ENCODE data around the gene TAB3.

The TAB3 gene

DNA sequence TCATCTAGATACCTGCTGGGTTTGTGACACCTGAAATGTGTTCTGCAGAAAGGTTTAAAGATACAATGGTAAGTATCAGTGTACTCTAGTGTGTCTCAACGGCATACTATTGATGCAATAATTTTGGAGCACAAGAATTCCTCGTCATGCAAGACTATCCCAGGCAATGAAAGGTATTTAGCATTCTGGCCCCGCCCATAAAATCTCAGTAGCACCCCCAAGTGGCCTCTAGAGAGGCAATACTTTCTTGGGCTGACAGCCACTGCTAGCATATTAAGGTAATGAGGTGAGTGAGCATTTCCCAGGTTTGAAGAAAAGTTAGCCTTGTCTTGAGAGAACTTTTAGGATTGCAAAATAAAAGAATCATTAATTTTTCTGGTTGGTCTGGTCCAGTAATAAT lies 24.0 kb downstream of the TAB3 start:
- Histone ChIP-seq H3K4me3 (ENCODE audit: extremely low read depth, insufficient read depth, low read length, poor library complexity, severe bottlenecking) (no peak overlapping the region), H3K9me3 (ENCODE audit: control insufficient read depth, low read length) (no peaks in the 10 kb centered on the region), H3K4me1 (ENCODE audit: control insufficient read depth, insufficient read depth, low read length, poor library complexity, severe bottlenecking) (no peaks in the 10 kb centered on the region), H3K27ac (ENCODE audit: low read depth, low read length, severe bottlenecking) (no peak overlapping the region), H3K36me3 (ENCODE audit: control insufficient read depth, insufficient read depth, low read length) (peaks cover 7% of the 10 kb centered on the region)
- WGBS, 2 experiments (ENCODE audit: insufficient coverage in 2 of 2), result 0% methylated on average over 1 of the region's 3 CpGs; no CpG with 5 or more reads in 1 of the 2 experiments

DNA sequence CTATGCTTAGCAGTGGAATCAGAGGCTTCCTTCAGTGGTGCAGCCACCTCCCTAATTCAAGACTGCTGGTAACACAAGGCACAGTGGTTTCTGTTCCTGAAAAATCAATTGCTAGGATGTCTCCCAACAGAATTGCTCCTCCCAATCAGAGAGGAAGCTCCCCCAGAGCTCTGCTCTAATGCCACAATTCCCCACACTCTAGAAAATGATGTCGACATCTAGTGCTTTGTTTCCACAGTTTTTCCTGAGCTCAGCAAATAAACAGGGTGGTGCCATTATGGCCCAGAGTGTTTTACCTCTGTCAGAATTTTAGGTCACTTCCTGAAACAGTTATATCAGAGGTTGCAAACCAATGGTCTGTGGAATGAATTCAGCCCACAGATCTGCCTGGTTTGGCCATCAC lies 24.7 kb downstream of the TAB3 start:
- H3K4me1 ChIP-seq (ENCODE audit: control insufficient read depth, insufficient read depth, low read length, poor library complexity, severe bottlenecking), result no peaks in the 10 kb centered on the region
- H3K9me3 ChIP-seq (ENCODE audit: control insufficient read depth, low read length), result no peaks in the 10 kb centered on the region
- no peak overlapping the region for H3K4me3 ChIP-seq (ENCODE audit: extremely low read depth, insufficient read depth, low read length, poor library complexity, severe bottlenecking)
- no peak overlapping the region for H3K27ac ChIP-seq (ENCODE audit: low read depth, low read length, severe bottlenecking)
- no CpG with 5 or more reads among the region's 1 CpG for WGBS, 2 experiments (ENCODE audit: insufficient coverage in 2 of 2)
- H3K36me3 ChIP-seq (ENCODE audit: control insufficient read depth, insufficient read depth, low read length), result peaks cover 11% of the 10 kb centered on the region

DNA sequence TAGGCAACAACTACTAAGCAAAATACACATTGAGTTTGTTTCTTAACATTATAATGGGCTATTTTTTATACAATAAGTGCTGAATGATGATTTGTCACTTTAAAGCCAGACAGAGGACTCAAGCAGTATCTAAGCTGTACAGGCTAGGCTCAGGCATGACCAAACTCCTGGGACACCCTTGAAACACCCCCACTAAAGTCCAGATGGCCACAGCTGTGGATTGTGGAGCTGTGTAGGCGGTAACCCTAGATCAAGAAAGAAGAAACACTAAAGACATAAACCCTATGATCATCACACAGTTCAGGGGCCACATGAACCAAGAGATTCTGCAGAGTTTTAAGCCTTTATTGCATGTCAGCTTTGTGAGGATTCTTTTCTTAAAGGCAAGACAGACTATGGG lies 25.1 kb downstream of the TAB3 start:
- H3K9me3 ChIP-seq (ENCODE audit: control insufficient read depth, low read length), result no peaks in the 10 kb centered on the region
- no peaks in the 10 kb centered on the region for H3K4me1 ChIP-seq (ENCODE audit: control insufficient read depth, insufficient read depth, low read length, poor library complexity, severe bottlenecking)
- H3K4me3 ChIP-seq (ENCODE audit: extremely low read depth, insufficient read depth, low read length, poor library complexity, severe bottlenecking), result no peak overlapping the region
- no CpG with 5 or more reads among the region's 1 CpG for WGBS, 2 experiments (ENCODE audit: insufficient coverage in 2 of 2)
- peaks cover 11% of the 10 kb centered on the region for H3K36me3 ChIP-seq (ENCODE audit: control insufficient read depth, insufficient read depth, low read length)
- no peak overlapping the region for H3K27ac ChIP-seq (ENCODE audit: low read depth, low read length, severe bottlenecking)

DNA sequence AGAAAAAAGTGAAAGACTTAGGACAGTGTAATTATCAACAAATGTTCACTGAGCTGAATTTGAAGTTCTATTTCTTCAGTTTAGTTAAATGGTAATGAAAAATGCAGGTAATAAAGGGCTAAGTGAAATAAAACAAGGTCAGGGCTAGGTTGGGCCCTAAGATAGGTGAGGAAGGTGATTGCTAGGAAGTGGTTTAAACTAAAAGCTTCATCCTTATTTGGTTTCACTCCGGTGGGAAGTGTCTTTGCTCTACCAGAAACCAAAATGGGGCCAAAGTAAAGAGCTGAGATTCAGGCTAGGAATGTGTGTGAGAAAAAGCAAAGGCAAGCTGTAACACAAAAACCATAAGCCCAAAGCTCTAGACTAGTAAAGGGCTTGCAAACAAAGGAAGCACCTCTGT lies 31.0 kb downstream of the TAB3 start:
- H3K9me3 ChIP-seq (ENCODE audit: control insufficient read depth, low read length), result no peaks in the 10 kb centered on the region
- no peak overlapping the region for H3K27ac ChIP-seq (ENCODE audit: low read depth, low read length, severe bottlenecking)
- no peaks in the 10 kb centered on the region for H3K4me1 ChIP-seq (ENCODE audit: control insufficient read depth, insufficient read depth, low read length, poor library complexity, severe bottlenecking)
- peaks cover 20% of the 10 kb centered on the region for H3K36me3 ChIP-seq (ENCODE audit: control insufficient read depth, insufficient read depth, low read length)
- WGBS, 2 experiments (ENCODE audit: insufficient coverage in 2 of 2), result no CpG with 5 or more reads among the region's 1 CpG
- no peak overlapping the region for H3K4me3 ChIP-seq (ENCODE audit: extremely low read depth, insufficient read depth, low read length, poor library complexity, severe bottlenecking)

DNA sequence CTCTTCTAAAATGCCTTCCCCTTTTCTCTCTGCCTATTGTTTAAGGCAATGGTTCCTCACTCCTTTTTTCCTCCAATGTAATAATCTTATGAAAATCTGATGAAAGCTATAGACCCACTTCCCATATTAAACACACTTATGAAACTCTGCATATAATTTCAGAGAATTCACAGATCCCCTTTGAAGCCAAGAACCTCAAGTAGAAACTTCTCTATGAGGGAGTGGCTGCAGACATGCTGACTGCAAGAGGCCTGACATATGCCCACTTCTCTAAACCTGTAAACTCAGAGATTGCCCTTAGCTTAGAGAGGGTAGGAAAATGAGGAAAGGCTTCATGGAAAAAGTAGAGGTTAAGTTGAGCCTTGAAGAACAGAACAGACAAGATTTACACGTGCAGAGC lies 37.6 kb downstream of the TAB3 start:
- Histone ChIP-seq H3K9me3 (ENCODE audit: control insufficient read depth, low read length) (no peaks in the 10 kb centered on the region), H3K4me1 (ENCODE audit: control insufficient read depth, insufficient read depth, low read length, poor library complexity, severe bottlenecking) (no peaks in the 10 kb centered on the region), H3K36me3 (ENCODE audit: control insufficient read depth, insufficient read depth, low read length) (peaks cover 12% of the 10 kb centered on the region), H3K4me3 (ENCODE audit: extremely low read depth, insufficient read depth, low read length, poor library complexity, severe bottlenecking) (no peak overlapping the region), H3K27ac (ENCODE audit: low read depth, low read length, severe bottlenecking) (no peak overlapping the region)
- no CpG with 5 or more reads among the region's 1 CpG for WGBS, 2 experiments (ENCODE audit: insufficient coverage in 2 of 2)

DNA sequence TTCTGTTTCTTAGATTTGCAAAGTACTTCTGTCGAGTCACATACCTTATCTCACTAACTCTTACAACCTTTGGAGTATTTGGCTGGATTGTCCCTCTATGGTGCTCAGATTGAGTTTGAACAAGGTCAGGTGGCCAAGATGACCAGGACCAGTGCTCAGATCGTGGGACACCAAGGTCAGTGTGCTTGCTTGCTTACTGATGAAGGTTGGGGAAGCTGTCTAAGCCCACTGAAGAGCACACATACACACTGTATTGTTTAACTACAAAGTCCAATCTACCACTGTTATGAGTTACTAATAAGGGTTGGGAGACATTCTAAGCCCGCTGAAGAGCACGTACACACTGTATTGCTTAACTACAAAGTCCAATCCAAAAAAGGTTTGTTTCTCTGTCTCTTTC lies 53.7 kb downstream of the TAB3 start:
- no peak overlapping the region for H3K4me3 ChIP-seq (ENCODE audit: extremely low read depth, insufficient read depth, low read length, poor library complexity, severe bottlenecking)
- no peak overlapping the region for H3K27ac ChIP-seq (ENCODE audit: low read depth, low read length, severe bottlenecking)
- no peaks in the 10 kb centered on the region for H3K9me3 ChIP-seq (ENCODE audit: control insufficient read depth, low read length)
- peaks cover 22% of the 10 kb centered on the region for H3K36me3 ChIP-seq (ENCODE audit: control insufficient read depth, insufficient read depth, low read length)
- H3K4me1 ChIP-seq (ENCODE audit: control insufficient read depth, insufficient read depth, low read length, poor library complexity, severe bottlenecking), result no peaks in the 10 kb centered on the region
- no CpG with 5 or more reads among the region's 4 CpGs for WGBS, 2 experiments (ENCODE audit: insufficient coverage in 2 of 2)

DNA sequence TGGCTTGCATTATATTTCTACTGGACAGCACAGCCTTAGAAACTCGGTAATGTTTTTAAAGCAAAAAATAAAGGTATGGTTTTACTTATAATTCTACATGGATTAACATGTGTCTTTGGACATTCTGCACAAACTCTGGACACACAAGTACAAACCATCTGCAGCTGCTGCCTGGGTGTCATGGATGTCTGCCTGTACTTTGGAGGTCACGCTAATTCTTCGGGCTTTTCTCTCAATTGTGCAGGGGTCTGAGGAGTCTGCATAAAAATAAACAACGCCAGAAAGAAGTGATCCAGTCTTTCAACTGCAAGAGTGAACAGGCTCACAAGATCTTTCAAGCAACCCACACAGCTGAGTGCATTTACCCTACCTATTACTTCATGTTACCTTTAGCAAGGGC lies 55.2 kb downstream of the TAB3 start:
- Histone ChIP-seq H3K27ac (ENCODE audit: low read depth, low read length, severe bottlenecking) (no peak overlapping the region), H3K36me3 (ENCODE audit: control insufficient read depth, insufficient read depth, low read length) (peaks cover 19% of the 10 kb centered on the region), H3K4me1 (ENCODE audit: control insufficient read depth, insufficient read depth, low read length, poor library complexity, severe bottlenecking) (no peaks in the 10 kb centered on the region), H3K4me3 (ENCODE audit: extremely low read depth, insufficient read depth, low read length, poor library complexity, severe bottlenecking) (no peak overlapping the region), H3K9me3 (ENCODE audit: control insufficient read depth, low read length) (no peaks in the 10 kb centered on the region)
- WGBS, 2 experiments (ENCODE audit: insufficient coverage in 2 of 2), result 100% methylated on average over 1 of the region's 4 CpGs; no CpG with 5 or more reads in 1 of the 2 experiments

DNA sequence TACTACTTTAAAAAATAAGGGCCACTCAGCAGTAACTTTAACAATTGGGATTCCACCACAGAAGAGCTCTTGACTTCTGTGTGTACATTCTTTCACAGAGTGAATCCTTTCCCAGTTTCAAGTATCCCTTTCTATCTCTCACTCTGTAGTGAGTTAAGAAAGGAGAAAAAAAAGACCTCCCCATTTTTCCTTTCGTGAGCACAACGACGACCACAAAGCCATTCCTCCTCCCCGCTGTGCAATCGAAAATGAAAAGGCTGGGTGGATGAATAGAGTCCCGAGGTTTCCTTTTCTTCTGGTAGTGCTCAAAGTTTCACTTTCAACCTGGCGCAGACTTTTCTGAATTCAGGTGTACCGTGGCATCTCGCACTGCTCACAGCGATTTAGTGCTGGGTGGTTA lies 58.0 kb downstream of the TAB3 start:
- no peaks in the 10 kb centered on the region for H3K9me3 ChIP-seq (ENCODE audit: control insufficient read depth, low read length)
- 39 to 96% methylated on average over 4 to 5 of the region's 10 CpGs for WGBS, 2 experiments (ENCODE audit: insufficient coverage in 2 of 2)
- no peak overlapping the region for H3K27ac ChIP-seq (ENCODE audit: low read depth, low read length, severe bottlenecking)
- no peak overlapping the region for H3K4me3 ChIP-seq (ENCODE audit: extremely low read depth, insufficient read depth, low read length, poor library complexity, severe bottlenecking)
- H3K36me3 ChIP-seq (ENCODE audit: control insufficient read depth, insufficient read depth, low read length), result peaks cover 16% of the 10 kb centered on the region
- no peaks in the 10 kb centered on the region for H3K4me1 ChIP-seq (ENCODE audit: control insufficient read depth, insufficient read depth, low read length, poor library complexity, severe bottlenecking)

DNA sequence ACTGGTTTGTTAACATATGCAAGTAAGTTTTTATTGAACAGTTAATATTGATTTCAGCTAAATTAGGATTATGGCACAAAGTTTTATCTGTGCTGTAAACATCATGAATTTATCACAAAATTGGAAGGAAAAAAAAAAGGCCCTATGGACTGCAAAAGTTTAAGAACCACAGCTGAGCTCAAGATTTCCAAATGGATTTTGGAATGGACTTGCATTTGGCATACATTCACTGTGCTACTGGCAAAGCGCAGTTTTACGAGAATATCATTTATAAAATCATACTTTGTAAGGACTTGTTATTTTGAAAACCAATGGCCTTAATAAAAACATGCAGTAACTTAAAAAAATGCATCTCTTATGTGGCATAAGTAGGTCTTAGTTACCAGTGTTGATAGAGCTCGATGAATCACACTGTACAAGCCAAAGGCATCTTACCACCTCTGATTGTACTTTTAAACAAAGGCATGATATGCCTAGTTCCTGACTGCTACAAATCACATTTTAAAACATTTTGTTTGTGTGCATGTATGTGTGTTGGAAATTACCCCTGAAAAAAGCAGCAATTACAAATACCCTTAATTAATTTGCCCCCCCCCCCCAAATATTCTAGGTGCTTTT lies 58.6 kb downstream of the TAB3 start:
- WGBS, 2 experiments (ENCODE audit: insufficient coverage in 2 of 2), result no CpG with 5 or more reads among the region's 3 CpGs
- H3K4me3 ChIP-seq (ENCODE audit: extremely low read depth, insufficient read depth, low read length, poor library complexity, severe bottlenecking), result no peak overlapping the region
- H3K36me3 ChIP-seq (ENCODE audit: control insufficient read depth, insufficient read depth, low read length), result peaks cover 13% of the 10 kb centered on the region
- H3K9me3 ChIP-seq (ENCODE audit: control insufficient read depth, low read length), result no peaks in the 10 kb centered on the region
- H3K4me1 ChIP-seq (ENCODE audit: control insufficient read depth, insufficient read depth, low read length, poor library complexity, severe bottlenecking), result no peaks in the 10 kb centered on the region
- no peak overlapping the region for H3K27ac ChIP-seq (ENCODE audit: low read depth, low read length, severe bottlenecking)

DNA sequence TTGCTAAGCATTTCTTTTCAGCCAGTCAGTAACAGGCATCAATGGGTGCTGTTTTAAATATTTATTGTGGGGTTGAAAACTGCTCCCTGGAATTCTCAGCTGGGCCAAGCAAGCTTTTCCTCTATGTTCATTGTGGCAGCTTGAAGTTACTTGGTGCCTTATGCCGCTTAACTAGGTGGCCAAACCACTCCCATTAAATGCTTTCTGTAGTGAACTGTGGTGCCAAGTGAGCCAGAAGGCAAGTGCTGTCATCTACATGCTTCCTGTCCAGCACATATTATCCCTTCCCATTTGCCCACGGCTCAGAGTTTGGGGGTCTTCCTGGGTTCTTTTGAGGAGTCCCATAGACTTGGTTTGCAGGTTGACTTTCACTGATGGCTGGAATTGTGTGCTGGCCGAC lies 64.8 kb downstream of the TAB3 start:
- Histone ChIP-seq H3K4me3 (ENCODE audit: extremely low read depth, insufficient read depth, low read length, poor library complexity, severe bottlenecking) (no peak overlapping the region), H3K36me3 (ENCODE audit: control insufficient read depth, insufficient read depth, low read length) (no peaks in the 10 kb centered on the region), H3K9me3 (ENCODE audit: control insufficient read depth, low read length) (no peaks in the 10 kb centered on the region), H3K27ac (ENCODE audit: low read depth, low read length, severe bottlenecking) (no peak overlapping the region), H3K4me1 (ENCODE audit: control insufficient read depth, insufficient read depth, low read length, poor library complexity, severe bottlenecking) (no peaks in the 10 kb centered on the region)
- 83% methylated on average over 1 of the region's 3 CpGs; no CpG with 5 or more reads in 1 of the 2 experiments for WGBS, 2 experiments (ENCODE audit: insufficient coverage in 2 of 2)

DNA sequence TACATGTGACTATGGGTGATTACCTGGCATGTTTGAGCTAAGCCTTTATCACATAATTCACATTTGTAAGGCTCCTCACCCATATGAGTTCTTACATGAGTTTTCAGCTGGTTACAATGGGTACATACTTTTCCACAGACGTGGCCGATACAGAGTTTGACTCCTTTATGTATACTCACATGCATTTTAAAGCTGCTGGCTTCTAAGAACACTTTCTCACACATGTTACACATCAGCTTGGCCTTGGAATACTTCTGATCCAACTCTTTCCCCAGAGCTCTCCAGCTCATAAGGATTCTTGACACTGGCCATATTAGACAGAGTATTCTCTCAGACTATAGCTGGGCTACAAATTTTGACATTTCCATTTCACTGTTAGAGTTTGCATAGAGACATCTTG lies 66.3 kb downstream of the TAB3 start:
- Histone ChIP-seq H3K27ac (ENCODE audit: low read depth, low read length, severe bottlenecking) (no peak overlapping the region), H3K9me3 (ENCODE audit: control insufficient read depth, low read length) (no peaks in the 10 kb centered on the region), H3K4me1 (ENCODE audit: control insufficient read depth, insufficient read depth, low read length, poor library complexity, severe bottlenecking) (no peaks in the 10 kb centered on the region), H3K4me3 (ENCODE audit: extremely low read depth, insufficient read depth, low read length, poor library complexity, severe bottlenecking) (no peak overlapping the region), H3K36me3 (ENCODE audit: control insufficient read depth, insufficient read depth, low read length) (no peaks in the 10 kb centered on the region)
- WGBS, 2 experiments (ENCODE audit: insufficient coverage in 2 of 2), result 100% methylated on average over 2 of the region's 2 CpGs; no CpG with 5 or more reads in 1 of the 2 experiments

All from mesodermal cell (in vitro differentiated cells).